ENCODE results near the gene TTLL11. TPM values are rescaled to one million over a fixed set of nuclear protein-coding genes. Genes with fewer than 3 reads are reported as not detected.

TTLL11 gene
- total and polyA plus RNA-seq, 2 of the 8 experiments (the other 6 are each of a cell fraction or from before 2014, with no cell fraction given): 0.56 to 0.80 TPM

DNA sequence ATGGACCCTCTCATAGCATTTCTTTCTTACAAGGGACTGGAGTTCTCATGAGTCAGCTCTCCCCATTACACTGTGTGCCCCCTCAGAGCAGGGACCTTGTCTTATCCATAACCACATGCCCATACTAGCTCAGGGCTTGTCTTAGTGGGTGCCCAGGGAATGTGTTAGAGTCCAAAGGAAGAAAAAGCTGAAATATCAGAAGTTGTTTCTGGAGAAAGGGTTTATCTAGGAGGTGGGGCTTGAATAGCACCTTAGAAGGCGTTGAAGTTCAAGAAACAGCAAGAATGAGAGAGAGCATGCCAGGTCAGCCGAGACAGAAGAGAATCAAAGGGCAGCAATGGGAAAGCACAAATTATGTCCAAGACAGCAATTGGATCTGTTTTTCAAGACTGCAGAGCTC is 109.4 kb downstream of the TTLL11 start (continued):
- TF ChIP-seq, protein P1, sequence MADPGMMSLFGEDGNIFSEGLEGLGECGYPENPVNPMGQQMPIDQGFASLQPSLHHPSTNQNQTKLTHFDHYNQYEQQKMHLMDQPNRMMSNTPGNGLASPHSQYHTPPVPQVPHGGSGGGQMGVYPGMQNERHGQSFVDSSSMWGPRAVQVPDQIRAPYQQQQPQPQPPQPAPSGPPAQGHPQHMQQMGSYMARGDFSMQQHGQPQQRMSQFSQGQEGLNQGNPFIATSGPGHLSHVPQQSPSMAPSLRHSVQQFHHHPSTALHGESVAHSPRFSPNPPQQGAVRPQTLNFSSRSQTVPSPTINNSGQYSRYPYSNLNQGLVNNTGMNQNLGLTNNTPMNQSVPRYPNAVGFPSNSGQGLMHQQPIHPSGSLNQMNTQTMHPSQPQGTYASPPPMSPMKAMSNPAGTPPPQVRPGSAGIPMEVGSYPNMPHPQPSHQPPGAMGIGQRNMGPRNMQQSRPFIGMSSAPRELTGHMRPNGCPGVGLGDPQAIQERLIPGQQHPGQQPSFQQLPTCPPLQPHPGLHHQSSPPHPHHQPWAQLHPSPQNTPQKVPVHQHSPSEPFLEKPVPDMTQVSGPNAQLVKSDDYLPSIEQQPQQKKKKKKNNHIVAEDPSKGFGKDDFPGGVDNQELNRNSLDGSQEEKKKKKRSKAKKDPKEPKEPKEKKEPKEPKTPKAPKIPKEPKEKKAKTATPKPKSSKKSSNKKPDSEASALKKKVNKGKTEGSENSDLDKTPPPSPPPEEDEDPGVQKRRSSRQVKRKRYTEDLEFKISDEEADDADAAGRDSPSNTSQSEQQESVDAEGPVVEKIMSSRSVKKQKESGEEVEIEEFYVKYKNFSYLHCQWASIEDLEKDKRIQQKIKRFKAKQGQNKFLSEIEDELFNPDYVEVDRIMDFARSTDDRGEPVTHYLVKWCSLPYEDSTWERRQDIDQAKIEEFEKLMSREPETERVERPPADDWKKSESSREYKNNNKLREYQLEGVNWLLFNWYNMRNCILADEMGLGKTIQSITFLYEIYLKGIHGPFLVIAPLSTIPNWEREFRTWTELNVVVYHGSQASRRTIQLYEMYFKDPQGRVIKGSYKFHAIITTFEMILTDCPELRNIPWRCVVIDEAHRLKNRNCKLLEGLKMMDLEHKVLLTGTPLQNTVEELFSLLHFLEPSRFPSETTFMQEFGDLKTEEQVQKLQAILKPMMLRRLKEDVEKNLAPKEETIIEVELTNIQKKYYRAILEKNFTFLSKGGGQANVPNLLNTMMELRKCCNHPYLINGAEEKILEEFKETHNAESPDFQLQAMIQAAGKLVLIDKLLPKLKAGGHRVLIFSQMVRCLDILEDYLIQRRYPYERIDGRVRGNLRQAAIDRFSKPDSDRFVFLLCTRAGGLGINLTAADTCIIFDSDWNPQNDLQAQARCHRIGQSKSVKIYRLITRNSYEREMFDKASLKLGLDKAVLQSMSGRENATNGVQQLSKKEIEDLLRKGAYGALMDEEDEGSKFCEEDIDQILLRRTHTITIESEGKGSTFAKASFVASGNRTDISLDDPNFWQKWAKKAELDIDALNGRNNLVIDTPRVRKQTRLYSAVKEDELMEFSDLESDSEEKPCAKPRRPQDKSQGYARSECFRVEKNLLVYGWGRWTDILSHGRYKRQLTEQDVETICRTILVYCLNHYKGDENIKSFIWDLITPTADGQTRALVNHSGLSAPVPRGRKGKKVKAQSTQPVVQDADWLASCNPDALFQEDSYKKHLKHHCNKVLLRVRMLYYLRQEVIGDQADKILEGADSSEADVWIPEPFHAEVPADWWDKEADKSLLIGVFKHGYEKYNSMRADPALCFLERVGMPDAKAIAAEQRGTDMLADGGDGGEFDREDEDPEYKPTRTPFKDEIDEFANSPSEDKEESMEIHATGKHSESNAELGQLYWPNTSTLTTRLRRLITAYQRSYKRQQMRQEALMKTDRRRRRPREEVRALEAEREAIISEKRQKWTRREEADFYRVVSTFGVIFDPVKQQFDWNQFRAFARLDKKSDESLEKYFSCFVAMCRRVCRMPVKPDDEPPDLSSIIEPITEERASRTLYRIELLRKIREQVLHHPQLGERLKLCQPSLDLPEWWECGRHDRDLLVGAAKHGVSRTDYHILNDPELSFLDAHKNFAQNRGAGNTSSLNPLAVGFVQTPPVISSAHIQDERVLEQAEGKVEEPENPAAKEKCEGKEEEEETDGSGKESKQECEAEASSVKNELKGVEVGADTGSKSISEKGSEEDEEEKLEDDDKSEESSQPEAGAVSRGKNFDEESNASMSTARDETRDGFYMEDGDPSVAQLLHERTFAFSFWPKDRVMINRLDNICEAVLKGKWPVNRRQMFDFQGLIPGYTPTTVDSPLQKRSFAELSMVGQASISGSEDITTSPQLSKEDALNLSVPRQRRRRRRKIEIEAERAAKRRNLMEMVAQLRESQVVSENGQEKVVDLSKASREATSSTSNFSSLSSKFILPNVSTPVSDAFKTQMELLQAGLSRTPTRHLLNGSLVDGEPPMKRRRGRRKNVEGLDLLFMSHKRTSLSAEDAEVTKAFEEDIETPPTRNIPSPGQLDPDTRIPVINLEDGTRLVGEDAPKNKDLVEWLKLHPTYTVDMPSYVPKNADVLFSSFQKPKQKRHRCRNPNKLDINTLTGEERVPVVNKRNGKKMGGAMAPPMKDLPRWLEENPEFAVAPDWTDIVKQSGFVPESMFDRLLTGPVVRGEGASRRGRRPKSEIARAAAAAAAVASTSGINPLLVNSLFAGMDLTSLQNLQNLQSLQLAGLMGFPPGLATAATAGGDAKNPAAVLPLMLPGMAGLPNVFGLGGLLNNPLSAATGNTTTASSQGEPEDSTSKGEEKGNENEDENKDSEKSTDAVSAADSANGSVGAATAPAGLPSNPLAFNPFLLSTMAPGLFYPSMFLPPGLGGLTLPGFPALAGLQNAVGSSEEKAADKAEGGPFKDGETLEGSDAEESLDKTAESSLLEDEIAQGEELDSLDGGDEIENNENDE (IDR thresholded peaks at IDR 0.05; ENCODE audit: insufficient replicate concordance, low read length): no peak
- TF ChIP-seq CHD2 (IDR thresholded peaks at IDR 0.05; ENCODE audit: low read length) (no peak), HDAC6 (IDR thresholded peaks at IDR 0.05; ENCODE audit: low read depth, low read length) (no peak), POU5F1 (IDR thresholded peaks at IDR 0.05; ENCODE audit: low read depth, low read length) (no peak), SUZ12 (IDR thresholded peaks at IDR 0.05; ENCODE audit: low read length) (no peak), TEAD4 (IDR thresholded peaks at IDR 0.05; ENCODE audit: low read depth, low read length) (no peak), KDM4A (IDR thresholded peaks at IDR 0.05; ENCODE audit: low read depth, low read length, severe bottlenecking) (no peak), EZH2 (IDR thresholded peaks at IDR 0.05; ENCODE audit: low read depth, low read length, severe bottlenecking) (no peak)
- TF ChIP-seq, protein P2, sequence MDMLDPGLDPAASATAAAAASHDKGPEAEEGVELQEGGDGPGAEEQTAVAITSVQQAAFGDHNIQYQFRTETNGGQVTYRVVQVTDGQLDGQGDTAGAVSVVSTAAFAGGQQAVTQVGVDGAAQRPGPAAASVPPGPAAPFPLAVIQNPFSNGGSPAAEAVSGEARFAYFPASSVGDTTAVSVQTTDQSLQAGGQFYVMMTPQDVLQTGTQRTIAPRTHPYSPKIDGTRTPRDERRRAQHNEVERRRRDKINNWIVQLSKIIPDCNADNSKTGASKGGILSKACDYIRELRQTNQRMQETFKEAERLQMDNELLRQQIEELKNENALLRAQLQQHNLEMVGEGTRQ (IDR thresholded peaks at IDR 0.05; ENCODE audit: low read length): no peak
- TF ChIP-seq, protein P3, sequence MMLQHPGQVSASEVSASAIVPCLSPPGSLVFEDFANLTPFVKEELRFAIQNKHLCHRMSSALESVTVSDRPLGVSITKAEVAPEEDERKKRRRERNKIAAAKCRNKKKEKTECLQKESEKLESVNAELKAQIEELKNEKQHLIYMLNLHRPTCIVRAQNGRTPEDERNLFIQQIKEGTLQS (IDR thresholded peaks at IDR 0.05; ENCODE audit: insufficient read depth, low read depth, low read length): no peak

All from H1 (cell line).